Occipital lobe (tissue), 2 donors: Measurements from ENCODE around the gene LRRC59. TPM values are rescaled to one million over a fixed set of nuclear protein-coding genes. Genes with fewer than 3 reads are reported as not detected.
"Not testable (repeated sequence)": the region's sequence is repeated elsewhere in the genome, so short reads cannot be mapped to it uniquely, and the experiment has no call there.

Experiments used
- DNase-seq: peaks from one replicate; lab custom pipeline; 2025; lab: John Stamatoyannopoulos, UW
- total RNA-seq: library from RNA; depleted of rRNA; stranded (reverse); fragments of >200 nt; gene quantifications from one replicate; pipeline ENCODE4 v1.2.3, GENCODE V29; 2014

Gene LRRC59
- total RNA-seq, 1 donor from 2014 or later = 45.7 TPM

DNA sequence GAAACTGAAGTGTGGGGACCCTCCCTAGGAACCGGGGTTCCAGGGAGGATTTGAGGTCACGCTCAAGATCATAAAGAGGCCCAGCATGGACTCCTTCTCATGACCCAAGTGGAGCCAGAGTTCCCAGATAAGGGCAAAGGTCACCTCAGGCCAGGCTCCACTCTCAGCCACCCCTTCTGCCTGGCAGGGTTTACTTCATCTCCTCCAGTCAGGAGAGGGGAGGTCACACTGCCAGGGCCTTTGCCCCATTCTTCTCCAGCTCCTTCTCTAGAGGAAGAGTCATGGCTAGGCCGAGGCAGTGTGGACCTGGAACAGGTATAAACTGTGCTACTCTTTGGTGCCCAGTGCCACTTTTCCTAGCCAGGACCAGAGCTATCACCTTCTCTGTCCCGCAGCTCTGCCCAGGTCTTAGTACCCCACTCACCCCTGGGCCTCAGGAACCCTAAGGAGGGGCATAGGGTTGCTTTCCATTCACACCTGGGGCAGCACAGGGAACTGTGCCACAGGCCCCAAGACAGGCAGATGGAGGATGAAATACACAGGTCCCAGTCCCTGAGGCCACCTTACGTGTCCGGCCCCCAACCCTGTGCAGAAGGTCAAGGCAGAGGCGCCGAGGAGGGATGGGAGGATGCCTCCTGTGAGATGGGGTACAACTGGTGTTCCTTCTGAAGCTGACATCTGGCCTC, 27.8 kb upstream of the LRRC59 start:
- DNase-seq = no peak

DNA sequence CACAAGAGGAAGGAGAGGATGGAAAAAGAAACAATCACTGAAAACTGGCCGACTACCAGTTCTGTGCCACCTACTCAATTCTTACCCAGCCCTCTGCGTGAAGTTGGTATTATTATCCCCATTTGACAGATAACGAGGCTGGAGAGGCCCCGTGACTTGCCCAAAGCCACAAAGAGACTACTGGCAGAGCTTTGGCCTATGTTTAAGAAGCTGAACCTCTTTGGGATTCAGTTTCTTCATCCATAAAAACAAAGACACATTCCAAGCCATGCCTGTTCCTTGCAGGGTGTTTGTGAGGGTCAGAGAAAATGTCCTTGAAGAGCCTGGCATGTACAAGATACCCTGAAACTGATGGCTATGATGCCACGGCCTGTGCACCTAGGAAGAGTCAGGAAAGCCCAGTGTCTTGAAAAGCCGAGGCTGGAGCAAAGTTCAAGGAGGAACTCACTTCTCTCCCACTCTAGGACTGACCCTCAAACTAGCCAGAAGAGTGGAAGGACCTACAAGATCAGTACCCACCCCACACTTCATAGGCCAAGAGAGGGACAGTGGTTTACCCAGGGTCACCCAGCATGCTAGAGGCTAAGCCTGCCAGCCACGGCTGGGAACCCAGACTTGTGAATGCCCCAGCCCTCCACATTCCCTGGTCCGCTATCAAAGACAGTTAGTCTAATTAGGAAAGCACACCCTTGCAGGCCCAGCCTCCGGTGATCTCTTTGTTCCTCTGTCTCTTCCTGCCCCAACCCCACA, 27.1 kb upstream of the LRRC59 start:
- no peak for DNase-seq

GRCh38 chr17:50423553-50424159, 26.3 kb upstream of the LRRC59 start:
- no peak for DNase-seq

GRCh38 chr17:50422738-50423137, 25.4 kb upstream of the LRRC59 start:
- DNase-seq = no peak

GRCh38 chr17:50421308-50422051, 24.2 kb upstream of the LRRC59 start:
- DNase-seq = no peak

- no peak for DNase-seq
Measured at GRCh38 chr17:50420419-50421112, 23.2 kb upstream of the LRRC59 start.

- DNase-seq = not testable (repeated sequence)
Measured at GRCh38 chr17:50419577-50419976, 22.3 kb upstream of the LRRC59 start.

DNA sequence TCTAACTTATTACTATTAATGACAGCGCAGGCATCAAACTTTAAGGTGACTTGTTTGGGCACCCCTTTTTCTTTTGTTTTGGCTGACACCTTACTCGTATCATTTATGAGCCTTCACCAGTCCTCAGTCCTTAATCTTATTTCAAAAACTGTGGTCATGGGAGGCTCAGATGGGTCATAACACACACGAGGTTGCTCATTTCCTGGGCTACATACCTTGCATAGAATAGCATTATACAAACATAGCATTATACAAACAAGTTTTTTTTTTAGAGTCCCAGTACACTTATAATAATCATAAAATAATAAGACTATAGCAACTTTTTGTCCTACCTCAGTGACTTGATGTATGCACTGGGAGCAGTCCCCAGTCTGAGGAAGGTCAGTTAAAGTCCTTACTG, 17.5 kb upstream of the LRRC59 start:
- DNase-seq = no peak

DNA sequence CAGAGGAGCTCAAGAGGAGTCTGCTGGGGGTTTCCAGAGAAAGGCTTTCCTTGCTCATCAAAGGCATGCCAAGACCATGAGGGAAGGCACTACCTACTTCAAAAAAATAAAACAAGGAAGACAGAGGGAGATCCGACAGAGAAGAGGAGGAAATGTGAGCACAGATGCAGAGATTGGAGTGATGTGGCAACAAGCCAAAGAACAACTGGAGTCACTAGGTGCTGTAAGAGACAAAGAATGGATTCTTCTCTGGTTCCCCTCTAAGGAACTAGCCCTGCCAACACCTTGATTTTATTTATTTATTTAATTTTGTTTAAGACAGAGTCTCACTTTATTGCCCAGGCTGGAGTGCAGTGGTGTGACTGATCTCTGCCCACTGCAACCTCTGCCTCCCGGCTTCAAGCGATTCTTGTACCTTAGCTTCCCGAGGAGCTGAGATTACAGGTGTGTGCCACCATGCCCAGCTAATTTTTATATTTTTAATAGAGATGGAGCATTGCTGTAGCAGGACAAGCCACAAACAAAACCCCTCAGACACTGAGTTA, 14.9 kb upstream of the LRRC59 start:
- DNase-seq = no peak

DNA sequence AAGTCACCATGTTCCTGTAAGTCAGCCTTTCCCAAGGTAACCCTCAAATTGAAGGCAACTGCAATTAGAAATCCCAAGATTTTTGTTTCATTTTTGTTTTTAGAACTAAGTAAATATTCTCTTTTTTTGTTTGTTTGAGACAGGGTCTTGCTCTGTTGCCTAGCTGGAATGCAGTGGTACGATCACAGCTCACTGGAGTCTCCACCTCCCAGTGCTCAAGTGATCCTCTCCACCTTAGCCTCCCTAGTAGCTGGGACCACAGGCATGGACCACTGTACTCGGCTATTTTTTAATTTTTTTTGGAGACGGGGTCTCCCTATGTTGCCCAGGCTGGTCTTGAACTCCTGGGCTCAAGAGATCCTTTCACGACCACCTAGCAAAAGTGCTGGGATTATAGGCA, 10.6 kb upstream of the LRRC59 start:
- no peak for DNase-seq

DNA sequence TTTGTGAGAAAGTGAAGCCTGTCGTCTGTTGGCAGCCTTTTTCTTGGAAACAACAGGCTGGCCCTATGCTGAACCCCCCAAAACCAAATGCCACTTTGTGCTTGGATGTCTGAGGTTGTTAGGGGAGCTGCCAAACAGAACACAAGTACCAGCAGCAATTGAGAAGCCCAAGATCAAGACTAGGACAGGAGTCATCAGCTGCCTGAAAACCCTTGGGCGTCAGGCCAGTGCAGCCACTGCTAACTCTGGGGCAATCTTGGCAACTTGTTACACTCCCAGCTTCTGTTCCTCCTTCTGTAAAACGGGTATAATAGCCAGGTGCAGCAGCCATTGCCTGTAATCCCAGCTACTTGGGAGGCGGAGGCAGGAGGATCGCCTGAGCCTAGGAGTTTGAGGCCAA, 9.3 kb upstream of the LRRC59 start:
- DNase-seq = no peak

- not testable (repeated sequence) for DNase-seq
Measured at GRCh38 chr17:50405351-50405750, 8.0 kb upstream of the LRRC59 start.

DNA sequence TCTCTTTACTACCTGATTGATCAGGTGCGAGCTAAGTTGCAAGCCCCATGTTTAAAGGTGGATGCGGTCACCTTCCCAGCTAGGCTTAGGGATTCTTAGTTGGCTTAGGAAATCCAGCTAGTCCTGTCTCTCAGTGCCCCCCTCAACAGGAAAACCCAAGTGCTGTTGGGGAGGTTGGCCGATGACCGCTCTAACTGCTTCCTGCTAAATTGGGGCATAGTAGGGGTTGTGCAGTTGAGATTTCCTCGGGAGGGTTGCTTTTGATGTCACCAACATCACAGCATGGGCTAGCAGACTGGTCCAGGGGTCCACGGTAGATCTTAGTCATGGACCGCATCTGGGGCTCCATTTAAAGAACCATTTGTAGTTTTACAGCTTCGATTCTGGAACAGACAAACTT, 2.3 kb upstream of the LRRC59 start:
- DNase-seq = not testable (repeated sequence)

DNA sequence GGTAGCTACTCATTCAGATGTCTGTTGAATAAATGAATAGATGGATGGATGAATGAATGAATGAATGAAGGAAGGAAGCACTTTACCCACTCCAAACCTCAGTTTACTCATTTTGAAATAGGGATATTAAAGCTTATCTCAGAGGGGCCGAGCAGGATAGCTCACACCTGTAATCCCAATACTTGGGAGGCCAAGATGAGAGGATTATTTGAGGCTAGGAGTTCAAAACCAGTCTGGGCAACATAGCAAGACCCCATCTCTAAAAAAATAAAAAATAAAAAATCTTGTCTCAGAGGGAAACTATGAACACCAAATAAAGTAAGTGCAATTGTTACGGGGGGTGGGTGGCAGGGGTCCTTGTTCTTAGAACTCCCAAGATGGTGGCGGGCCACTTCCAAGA, 1.3 kb upstream of the LRRC59 start:
- not testable (repeated sequence) for DNase-seq

DNA sequence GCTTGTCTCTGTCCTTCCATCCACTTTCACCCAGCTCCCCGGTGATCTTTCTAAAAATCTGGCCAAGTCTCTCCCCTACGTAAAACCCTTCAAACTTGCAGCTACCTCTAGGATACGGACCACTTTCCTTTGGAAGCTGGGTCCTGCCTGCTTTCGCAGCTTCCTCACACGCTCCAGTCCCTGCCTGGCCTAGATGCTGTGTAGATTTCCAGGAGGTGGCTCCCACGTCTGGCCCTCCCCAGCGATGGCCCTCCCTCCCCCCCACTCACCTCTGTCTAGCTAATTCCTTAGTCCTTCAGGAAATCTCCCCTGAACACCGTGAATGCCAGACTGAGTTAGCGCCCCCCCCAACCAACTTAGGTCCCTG, 579 bp upstream of the LRRC59 start:
- no peak for DNase-seq

GRCh38 chr17:50396261-50397110, 837 bp downstream of the LRRC59 start:
- DNase-seq = no peak

- DNase-seq = no peak
Measured at GRCh38 chr17:50394711-50395110, 2.6 kb downstream of the LRRC59 start.

DNA sequence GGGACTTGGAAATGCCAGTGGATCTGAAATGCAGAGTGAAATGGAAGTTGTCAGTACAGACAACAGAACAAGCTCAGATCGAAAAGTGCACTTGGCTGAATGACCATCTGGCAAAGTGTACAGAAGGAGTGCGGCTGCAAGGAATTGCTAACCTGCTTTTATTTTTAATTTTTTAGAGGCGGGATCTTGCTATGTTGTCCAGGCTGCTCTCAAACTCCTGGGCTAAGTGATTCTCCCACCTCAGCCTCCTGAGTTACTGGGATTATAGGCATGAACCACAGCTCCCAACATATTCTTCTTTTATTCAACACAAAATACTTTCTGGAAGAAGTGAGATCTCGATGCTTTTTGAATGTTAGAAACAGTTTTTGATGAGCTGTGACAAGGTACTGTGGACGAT, 3.6 kb downstream of the LRRC59 start:
- DNase-seq = no peak

DNA sequence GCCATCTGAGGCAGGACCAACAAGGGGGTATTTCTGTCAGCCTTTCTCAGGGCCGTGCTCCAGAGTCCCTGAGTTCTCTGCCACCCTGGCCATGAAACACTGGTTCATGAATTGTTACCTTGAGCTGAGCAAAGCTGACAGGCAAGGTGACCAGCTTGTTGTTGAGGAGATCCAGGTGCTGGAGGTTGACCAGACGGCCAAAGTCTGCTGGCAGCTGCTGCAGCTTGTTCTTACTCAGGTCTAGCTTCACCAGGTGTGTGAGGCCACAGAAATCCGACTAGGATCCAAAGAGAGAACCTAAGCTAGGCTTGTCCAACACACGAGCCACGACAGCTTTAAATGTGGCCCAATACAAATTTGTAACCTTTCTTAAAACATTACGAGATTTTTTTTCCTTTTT, 4.7 kb downstream of the LRRC59 start:
- no peak for DNase-seq

DNA sequence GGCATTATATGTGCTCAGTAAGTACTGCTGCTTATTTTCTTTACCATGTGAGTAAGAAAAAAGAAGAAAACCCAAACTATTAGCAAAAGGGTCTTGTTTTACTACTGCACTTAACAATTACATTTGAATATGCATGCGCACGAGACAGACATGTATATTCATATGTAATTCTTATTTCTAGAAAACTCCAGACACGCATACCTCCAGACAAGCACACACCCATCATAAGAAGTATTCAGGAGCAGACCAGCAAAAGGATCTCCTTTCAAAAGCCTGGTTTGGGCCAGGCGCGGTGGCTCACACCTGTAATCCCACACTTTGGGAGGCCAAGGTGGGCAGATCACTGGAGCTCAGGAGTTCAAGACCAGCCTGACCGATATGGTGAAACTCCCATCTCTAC, 7.8 kb downstream of the LRRC59 start:
- no peak for DNase-seq
